H9 (cell line): Measurements from ENCODE around the gene NDUFS6. TPM values are rescaled to one million over a fixed set of nuclear protein-coding genes. Genes with fewer than 3 reads are reported as not detected.
"Not testable (repeated sequence)": the region's sequence is repeated elsewhere in the genome, so short reads cannot be mapped to it uniquely, and the experiment has no call there.

Experiments
- DNase-seq: peaks from one replicate; pipeline ENCODE4 v3.0.0-alpha.2; 2017
- H2AFZ ChIP-seq: one replicate; pipeline ENCODE4 v1.6.1; 2013; ENCODE audit warnings: mild to moderate bottlenecking, low read length, control low read depth, moderate library complexity
- H2AK5ac ChIP-seq: 2 replicates; pipeline ENCODE4 v1.6.1; 2013; ENCODE audit warnings: low read length, control low read depth, mixed read lengths; ENCODE audit not compliant: insufficient read length
- H2BK120ac ChIP-seq: one replicate; pipeline ENCODE4 v1.6.1; 2013; ENCODE audit warnings: low read depth, mild to moderate bottlenecking, low read length, control low read depth, inconsistent platforms; ENCODE audit not compliant: poor library complexity, severe bottlenecking
- H2BK12ac ChIP-seq: 2 replicates; pipeline ENCODE4 v1.6.1; 2013; ENCODE audit warnings: low read length, control low read depth, mixed read lengths, low read depth; ENCODE audit not compliant: insufficient read length
- H2BK15ac ChIP-seq: 2 replicates; pipeline ENCODE4 v1.6.1; 2013; ENCODE audit warnings: low read depth, low read length, control low read depth
- H2BK20ac ChIP-seq: one replicate; pipeline ENCODE4 v1.6.1; 2013; ENCODE audit warnings: low read depth, mild to moderate bottlenecking, low read length, control low read depth, inconsistent platforms; ENCODE audit not compliant: poor library complexity, severe bottlenecking
- H2BK5ac ChIP-seq: 2 replicates; pipeline ENCODE4 v1.6.1; 2013; ENCODE audit warnings: low read length, control low read depth, mixed read lengths; ENCODE audit not compliant: insufficient read length
- H3K14ac ChIP-seq: 2 replicates; pipeline ENCODE4 v1.6.1; 2013; ENCODE audit warnings: low read length, control low read depth; ENCODE audit not compliant: insufficient read depth
- H3K18ac ChIP-seq: 2 replicates; pipeline ENCODE4 v1.6.1; 2013; ENCODE audit warnings: low read depth, mild to moderate bottlenecking, mixed read lengths, low read length, control low read depth; ENCODE audit not compliant: insufficient read length
- H3K23ac ChIP-seq: 2 replicates; pipeline ENCODE4 v1.6.1; 2013; ENCODE audit warnings: low read length, control low read depth, mixed read lengths, low read depth; ENCODE audit not compliant: insufficient read length
- H3K23me2 ChIP-seq: 2 replicates; pipeline ENCODE4 v1.6.1; 2013; ENCODE audit warnings: low read depth, mild to moderate bottlenecking, mixed read lengths, low read length, control low read depth; ENCODE audit not compliant: insufficient read length, poor library complexity, severe bottlenecking
- H3K27ac ChIP-seq: 2 replicates; pipeline ENCODE4 v1.5.1; 2013; ENCODE audit warnings: low read length, control low read depth, mixed read lengths, low read depth; ENCODE audit not compliant: insufficient read length
- H3K27me3 ChIP-seq: 2 replicates; pipeline ENCODE4 v1.6.1; 2013; ENCODE audit warnings: low read length, control low read depth, inconsistent platforms; ENCODE audit not compliant: insufficient read depth
- H3K4ac ChIP-seq: 2 replicates; pipeline ENCODE4 v1.6.1; 2013; ENCODE audit warnings: low read depth, mild to moderate bottlenecking, control low read depth, inconsistent platforms, low read length, moderate library complexity
- H3K4me1 ChIP-seq: 2 replicates; pipeline ENCODE4 v1.6.1; 2013; ENCODE audit warnings: low read length, control low read depth, inconsistent platforms; ENCODE audit not compliant: insufficient read depth
- H3K4me2 ChIP-seq: 2 replicates; pipeline ENCODE4 v1.6.1; 2013; ENCODE audit warnings: low read length, control low read depth, mixed read lengths; ENCODE audit not compliant: insufficient read length, insufficient read depth
- H3K56ac ChIP-seq: 2 replicates; pipeline ENCODE4 v1.6.1; 2013; ENCODE audit warnings: low read depth, mild to moderate bottlenecking, mixed read lengths, low read length, control low read depth; ENCODE audit not compliant: insufficient read length
- H3K79me1 ChIP-seq: 2 replicates; pipeline ENCODE4 v1.6.1; 2013; ENCODE audit warnings: low read depth, mild to moderate bottlenecking, moderate library complexity, low read length, control low read depth, inconsistent platforms; ENCODE audit not compliant: insufficient read depth, poor library complexity, severe bottlenecking
- H3K79me2 ChIP-seq: 2 replicates; pipeline ENCODE4 v1.6.1; 2013; ENCODE audit warnings: low read length, control low read depth, inconsistent platforms; ENCODE audit not compliant: insufficient read depth
- H3K9ac ChIP-seq: 2 replicates; pipeline ENCODE4 v1.6.1; 2013; ENCODE audit warnings: low read length, control low read depth, mixed read lengths; ENCODE audit not compliant: insufficient read length; ENCODE audit errors: extremely low read depth
- H3K9me3 ChIP-seq: one replicate; pipeline ENCODE4 v1.6.1; 2013; ENCODE audit warnings: low read depth, low read length, inconsistent platforms; ENCODE audit not compliant: control insufficient read depth
- H3T11ph ChIP-seq: one replicate; pipeline ENCODE4 v1.6.1; 2013; ENCODE audit warnings: mild to moderate bottlenecking, low read length, control low read depth, inconsistent platforms
- H4K20me1 ChIP-seq: one replicate; pipeline ENCODE4 v1.6.1; 2013; ENCODE audit not compliant: control insufficient read depth, insufficient read length, insufficient read depth
- H4K5ac ChIP-seq: 2 replicates; pipeline ENCODE4 v1.6.1; 2013; ENCODE audit warnings: low read depth, mild to moderate bottlenecking, mixed read lengths, low read length, control low read depth; ENCODE audit not compliant: insufficient read length
- H4K8ac ChIP-seq: replicated peaks from 2 replicates; pipeline ENCODE4 v1.6.1; 2013; ENCODE audit warnings: low read length, control low read depth, mixed read lengths, low read depth; ENCODE audit not compliant: insufficient read length
- H4K91ac ChIP-seq: 2 replicates; pipeline ENCODE4 v1.6.1; 2013; ENCODE audit warnings: low read depth, mild to moderate bottlenecking, moderate library complexity, mixed read lengths, low read length, control low read depth; ENCODE audit not compliant: insufficient read length
- H3K27ac Mint-ChIP-seq, 3 experiments: 2 replicates in 2 of 3; 3 replicates in 1 of 3; pipeline ENCODE4 v1.8.0; 2020 to 2021; ENCODE audit warnings: mixed read lengths in 3 of 3, mild to moderate bottlenecking in 1 of 3, moderate library complexity in 1 of 3
- H3K27me3 Mint-ChIP-seq: 2 replicates; pipeline ENCODE4 v1.8.0; 2021; ENCODE audit warnings: low read depth, mild to moderate bottlenecking, moderate library complexity, mixed read lengths
- H3K36me3 Mint-ChIP-seq, 3 experiments: 2 replicates in 2 of 3; 3 replicates in 1 of 3; pipeline ENCODE4 v1.8.0; 2020 to 2021; ENCODE audit warnings: low read depth in 3 of 3, mixed read lengths in 3 of 3; ENCODE audit not compliant: insufficient read depth in 1 of 3
- H3K4me1 Mint-ChIP-seq, 2 experiments: 2 replicates each; pipeline ENCODE4 v1.8.0; 2020; ENCODE audit warnings: mixed read lengths in 2 of 2
- H3K4me3 Mint-ChIP-seq, 2 experiments: 2 replicates in 1 of 2; 3 replicates in 1 of 2; pipeline ENCODE4 v1.8.0; 2020 to 2021; ENCODE audit warnings: mild to moderate bottlenecking in 2 of 2, mixed read lengths in 2 of 2, moderate library complexity in 1 of 2
- H3K9me3 Mint-ChIP-seq, 2 experiments: 2 replicates in 1 of 2; 3 replicates in 1 of 2; pipeline ENCODE4 v1.8.0; 2020; ENCODE audit warnings: mild to moderate bottlenecking in 2 of 2, mixed read lengths in 2 of 2, moderate library complexity in 1 of 2
- WGBS: extraction: QIAGEN DNeasy Blood & Tissue Kit; methylation state at CpG from one replicate; pipeline ENCODE4 v1.1.7; 2013; ENCODE audit warnings: missing lambda C conversion rate, low lambda C conversion rate, mixed read lengths; ENCODE audit not compliant: insufficient read length; ENCODE audit errors: extremely low coverage; 5-methylcytosine and 5-hydroxymethylcytosine counted together
- total RNA-seq: library from RNA; stranded (reverse); gene quantifications from 2 replicates; pipeline ENCODE4 v1.2.1, GENCODE V29; 2021
- TF ChIP-seq, protein P1 (sequence below): fragments of 200-600 bp; sonication (generic); conservative IDR thresholded peaks from 3 replicates; pipeline ENCODE4 v1.8.0; 2021; ENCODE audit warnings: antibody characterized with exemption, mild to moderate bottlenecking

Gene NDUFS6
- total RNA-seq, 1 experiment from 2014 or later = 62.5 TPM

DNA sequence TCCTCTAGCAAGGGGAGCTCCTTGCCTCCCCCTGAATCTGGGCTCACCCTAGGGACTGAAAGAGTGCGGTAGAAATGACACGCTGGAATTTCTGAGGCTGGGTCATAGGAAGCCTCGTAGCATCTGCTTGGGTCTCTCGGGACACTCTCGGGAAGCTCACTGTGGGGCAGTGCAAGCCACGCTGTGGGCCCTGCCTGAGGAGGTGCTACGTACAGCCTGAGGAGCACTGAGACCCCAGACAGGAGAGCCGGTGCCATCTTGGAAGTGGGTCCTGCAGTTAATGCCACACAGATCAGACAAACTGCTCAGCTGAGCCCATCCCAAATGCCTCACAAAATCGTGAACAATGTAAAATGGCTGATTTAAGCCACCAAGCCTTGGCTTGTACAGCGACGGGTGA is 3.4 kb upstream of the NDUFS6 start:
- Histone ChIP-seq H2AK5ac (no peak overlapping the region), H2BK120ac (no peak overlapping the region), H3K79me2 (peaks cover 4% of the 10 kb centered on the region; the same call in 1 of the 2 replicates), H2BK15ac (no peak overlapping the region), H3K4me1 (no peaks in the 10 kb centered on the region), H2AFZ (no peak overlapping the region), H3K4ac (no peak overlapping the region), H3K9me3 (no peaks in the 10 kb centered on the region), H3K14ac (no peak overlapping the region), H3K9ac (no peak overlapping the region), H4K8ac (no peak overlapping the region), H3T11ph (no peak overlapping the region), H3K27ac (no peak overlapping the region), H3K4me2 (no peak overlapping the region), H2BK12ac (no peak overlapping the region), H3K27me3 (no peaks in the 10 kb centered on the region), H3K79me1 (peaks cover 6% of the 10 kb centered on the region), H4K91ac (no peak overlapping the region), H2BK5ac (no peak overlapping the region), H3K18ac (no peak overlapping the region), H4K5ac (no peak overlapping the region), H3K56ac (no peak overlapping the region), H2BK20ac (no peak overlapping the region), H3K23ac (no peak overlapping the region), H3K23me2 (peaks cover 14% of the 10 kb centered on the region), H4K20me1 (no peaks in the 10 kb centered on the region)
- Mint-ChIP-seq H3K36me3 (peaks cover 15 to 34% (median 32%) of the 10 kb centered on the region in 3 experiments), H3K4me3 (peak overlapping the region; percentile 39 to 63; a peak in 3 of 5 replicates), H3K9me3 (peaks cover 0 to 3% of the 10 kb centered on the region in 2 experiments; a peak in 1 of 5 replicates), H3K27me3 (no peaks in the 10 kb centered on the region), H3K27ac (no peak overlapping the region), H3K4me1 (peaks cover 18 to 19% of the 10 kb centered on the region in 2 experiments)
- TF ChIP-seq, protein P1, sequence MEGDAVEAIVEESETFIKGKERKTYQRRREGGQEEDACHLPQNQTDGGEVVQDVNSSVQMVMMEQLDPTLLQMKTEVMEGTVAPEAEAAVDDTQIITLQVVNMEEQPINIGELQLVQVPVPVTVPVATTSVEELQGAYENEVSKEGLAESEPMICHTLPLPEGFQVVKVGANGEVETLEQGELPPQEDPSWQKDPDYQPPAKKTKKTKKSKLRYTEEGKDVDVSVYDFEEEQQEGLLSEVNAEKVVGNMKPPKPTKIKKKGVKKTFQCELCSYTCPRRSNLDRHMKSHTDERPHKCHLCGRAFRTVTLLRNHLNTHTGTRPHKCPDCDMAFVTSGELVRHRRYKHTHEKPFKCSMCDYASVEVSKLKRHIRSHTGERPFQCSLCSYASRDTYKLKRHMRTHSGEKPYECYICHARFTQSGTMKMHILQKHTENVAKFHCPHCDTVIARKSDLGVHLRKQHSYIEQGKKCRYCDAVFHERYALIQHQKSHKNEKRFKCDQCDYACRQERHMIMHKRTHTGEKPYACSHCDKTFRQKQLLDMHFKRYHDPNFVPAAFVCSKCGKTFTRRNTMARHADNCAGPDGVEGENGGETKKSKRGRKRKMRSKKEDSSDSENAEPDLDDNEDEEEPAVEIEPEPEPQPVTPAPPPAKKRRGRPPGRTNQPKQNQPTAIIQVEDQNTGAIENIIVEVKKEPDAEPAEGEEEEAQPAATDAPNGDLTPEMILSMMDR = no peak
- no CpG with 5 or more reads among the region's 11 CpGs for WGBS
- DNase-seq = no peak

DNA sequence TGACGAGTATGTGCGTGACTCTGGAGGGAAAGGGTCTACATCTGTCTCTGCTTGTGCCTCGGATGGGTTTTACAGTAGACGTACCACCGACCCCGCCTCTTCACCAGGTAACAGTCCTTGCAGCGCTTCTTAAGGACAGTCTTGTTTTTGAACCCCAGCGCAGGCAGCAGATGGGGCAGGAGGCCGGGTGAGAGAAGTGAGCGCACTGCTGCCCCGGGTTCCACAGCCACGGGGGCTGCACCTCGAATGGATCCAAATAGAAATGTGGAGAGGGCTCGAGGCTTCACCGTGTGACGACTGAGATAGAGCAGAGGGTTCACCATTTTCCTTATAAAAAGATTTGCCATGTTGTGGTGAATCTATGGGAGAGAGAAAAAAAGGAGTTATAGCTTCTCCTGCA is 2.6 kb upstream of the NDUFS6 start:
- H3K14ac ChIP-seq, H3K27ac ChIP-seq, H2BK5ac ChIP-seq, H2AFZ ChIP-seq, H3K79me1 ChIP-seq, H2BK20ac ChIP-seq, H3K18ac ChIP-seq, H3K9me3 Mint-ChIP-seq, H3K27me3 ChIP-seq, H3K27ac Mint-ChIP-seq, H2BK15ac ChIP-seq, H3K9me3 ChIP-seq, H3K56ac ChIP-seq, H2BK120ac ChIP-seq, H4K20me1 ChIP-seq, H2AK5ac ChIP-seq, H4K5ac ChIP-seq, H3K4ac ChIP-seq, DNase-seq, H3K27me3 Mint-ChIP-seq, H3K4me1 ChIP-seq, H2BK12ac ChIP-seq, H4K91ac ChIP-seq, H3K23ac ChIP-seq, H4K8ac ChIP-seq, H3K79me2 ChIP-seq, H3T11ph ChIP-seq: not testable (repeated sequence)
- Histone ChIP-seq H3K4me2 (peak overlapping the region; percentile 99), H3K9ac (peak overlapping the region; percentile 88), H3K23me2 (peaks cover 14% of the 10 kb centered on the region)
- H3K36me3 Mint-ChIP-seq = peaks cover 22 to 41% (median 39%) of the 10 kb centered on the region in 3 experiments
- H3K4me3 Mint-ChIP-seq = peak overlapping the region; percentile 95 to 96
- H3K4me1 Mint-ChIP-seq = peaks cover 22% of the 10 kb centered on the region in 2 experiments
- WGBS = no CpG with 5 or more reads among the region's 16 CpGs
